Gastrocnemius medialis (tissue), 4 donors: ENCODE measurements around the gene SEPTIN5. TPM values are rescaled to one million over a fixed set of nuclear protein-coding genes. Genes with fewer than 3 reads are reported as not detected.

Experiments used
- ATAC-seq, 2 donors: fragments of 150-250 bp; one replicate each; pipeline ENCODE4 v1.9.1; 2016
- DNase-seq, 2 donors: peaks; one replicate each; pipeline ENCODE4 v3.0.0-alpha.2; 2019
- H3K27ac ChIP-seq, 4 donors: fragments of 200-600 bp; sonication (generic); 1 replicate in 1 of 4; 2 replicates in 3 of 4; pipeline ENCODE4 v1.5.1; 2016 to 2018; ENCODE audit warnings: mild to moderate bottlenecking in 2 of 4, moderate library complexity in 1 of 4
- H3K27me3 ChIP-seq, 3 donors: fragments of 200-600 bp; sonication (generic) in 2 of 3; 1 replicate in 1 of 3; 2 replicates in 2 of 3; pipeline versions ENCODE4 v1.5.1 to v1.6.0; 2016 to 2019; ENCODE audit warnings: mild to moderate bottlenecking in 1 of 3, moderate library complexity in 1 of 3
- H3K36me3 ChIP-seq, 2 donors: fragments of 200-600 bp; sonication (generic) in 1 of 2; one replicate each; pipeline ENCODE4 v1.5.1; 2017 to 2018
- H3K4me1 ChIP-seq, 2 donors: fragments of 200-600 bp; sonication (generic) in 1 of 2; one replicate each; pipeline ENCODE4 v1.5.1; 2016 to 2017; ENCODE audit warnings: mild to moderate bottlenecking in 2 of 2
- H3K4me3 ChIP-seq, 4 donors: fragments of 200-600 bp; sonication (generic) in 3 of 4; 1 replicate in 1 of 4; 2 replicates in 3 of 4; pipeline ENCODE4 v1.5.1; 2016 to 2019; ENCODE audit warnings: mild to moderate bottlenecking in 2 of 4
- H3K9me3 ChIP-seq, 3 donors: fragments of 200-600 bp; sonication (generic) in 2 of 3; 1 replicate in 1 of 3; 2 replicates in 2 of 3; pipeline ENCODE4 v1.5.1; 2016 to 2019
- POLR2A ChIP-seq, 2 donors: fragments of 450-650 bp; IDR thresholded peaks; one replicate each; pipeline ENCODE4 v1.6.1; 2017; ENCODE audit warnings: antibody characterized with exemption in 2 of 2, mild to moderate bottlenecking in 2 of 2, moderate library complexity in 2 of 2
- in situ Hi-C, 4 donors: fragments of 200-750 bp; cut with MboI; loops; one replicate each; pipeline versions ENCODE4 v1.15.0 to v1.8.0; 2017; ENCODE audit warnings: low sequenced_read_pairs in 4 of 4
- intact Hi-C: fragments of 100-400 bp; cut with DNase I; formaldehyde crosslinking; loops from one replicate; pipeline ENCODE4 v1.15.1; 2023; ENCODE audit warnings: low total_unique reads
- total RNA-seq, 4 donors: library from RNA; depleted of rRNA; stranded (reverse); fragments of >200 nt; gene quantifications; one replicate each; pipeline versions ENCODE4 v1.1.0 to v1.2.3, GENCODE V29; 2016
- TF ChIP-seq, protein P1 (sequence below), 5 experiments: fragments of 450-650 bp in 3 of 5; fragments of 200-600 bp in 2 of 5; sonication (generic) in 2 of 5; IDR thresholded peaks in 4 of 5; conservative IDR thresholded peaks in 1 of 5; 1 replicate in 4 of 5; 2 replicates in 1 of 5; pipeline ENCODE4 v1.5.1; 2016 to 2019; ENCODE audit warnings: antibody characterized with exemption in 5 of 5, mild to moderate bottlenecking in 3 of 5, moderate library complexity in 3 of 5

SEPTIN5 gene
- total RNA-seq, 4 donors from 2014 or later: 5.0 to 15.9 (median 10.2) TPM

DNA sequence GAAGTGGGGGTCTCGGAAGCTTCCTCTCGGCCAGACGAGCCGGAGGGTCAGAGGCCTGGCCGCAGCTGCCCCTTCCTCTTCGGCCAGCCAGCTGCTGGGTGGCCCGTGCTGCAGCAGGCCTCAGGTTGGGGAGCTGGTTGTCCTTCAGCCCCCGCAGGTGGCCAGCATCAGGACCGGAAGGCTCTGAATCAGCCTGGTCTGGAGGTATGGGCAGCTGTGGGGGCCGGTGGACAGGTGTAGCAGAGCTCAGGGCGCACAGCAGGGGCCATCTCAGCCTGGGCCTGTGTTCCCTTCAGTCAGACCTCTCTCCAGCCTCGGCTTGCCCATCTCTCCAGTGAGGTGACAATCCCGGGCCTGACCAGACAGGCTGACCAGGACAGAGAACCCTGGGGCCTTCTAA is 32.4 kb downstream of the SEPTIN5 start:
- intact Hi-C loops (loop anchor here (5.0 kb wide), 2 partner anchors 106 to 454 kb away; partner anchors contain the start of genes CLTCL1, GNB1L and RTL10), in situ Hi-C loops (no loop called here)
- no peak for DNase-seq
- Histone ChIP-seq H3K4me1 (peaks cover 19 to 36% of the 10 kb centered on the region in 2 donors), H3K36me3 (no peaks in the 10 kb centered on the region), H3K4me3 (no peak overlapping the region), H3K27me3 (no peaks in the 10 kb centered on the region), H3K9me3 (no peaks in the 10 kb centered on the region), H3K27ac (peak overlapping the region; percentile 85 to 98 (median 90))
- ATAC-seq: no peak
- TF ChIP-seq, protein P1, sequence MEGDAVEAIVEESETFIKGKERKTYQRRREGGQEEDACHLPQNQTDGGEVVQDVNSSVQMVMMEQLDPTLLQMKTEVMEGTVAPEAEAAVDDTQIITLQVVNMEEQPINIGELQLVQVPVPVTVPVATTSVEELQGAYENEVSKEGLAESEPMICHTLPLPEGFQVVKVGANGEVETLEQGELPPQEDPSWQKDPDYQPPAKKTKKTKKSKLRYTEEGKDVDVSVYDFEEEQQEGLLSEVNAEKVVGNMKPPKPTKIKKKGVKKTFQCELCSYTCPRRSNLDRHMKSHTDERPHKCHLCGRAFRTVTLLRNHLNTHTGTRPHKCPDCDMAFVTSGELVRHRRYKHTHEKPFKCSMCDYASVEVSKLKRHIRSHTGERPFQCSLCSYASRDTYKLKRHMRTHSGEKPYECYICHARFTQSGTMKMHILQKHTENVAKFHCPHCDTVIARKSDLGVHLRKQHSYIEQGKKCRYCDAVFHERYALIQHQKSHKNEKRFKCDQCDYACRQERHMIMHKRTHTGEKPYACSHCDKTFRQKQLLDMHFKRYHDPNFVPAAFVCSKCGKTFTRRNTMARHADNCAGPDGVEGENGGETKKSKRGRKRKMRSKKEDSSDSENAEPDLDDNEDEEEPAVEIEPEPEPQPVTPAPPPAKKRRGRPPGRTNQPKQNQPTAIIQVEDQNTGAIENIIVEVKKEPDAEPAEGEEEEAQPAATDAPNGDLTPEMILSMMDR (IDR thresholded peaks at IDR 0.05 in 4 of 5, conservative IDR thresholded peaks at IDR 0.05 in 1 of 5): no peak
- no peak for TF ChIP-seq POLR2A (IDR thresholded peaks at IDR 0.05)

DNA sequence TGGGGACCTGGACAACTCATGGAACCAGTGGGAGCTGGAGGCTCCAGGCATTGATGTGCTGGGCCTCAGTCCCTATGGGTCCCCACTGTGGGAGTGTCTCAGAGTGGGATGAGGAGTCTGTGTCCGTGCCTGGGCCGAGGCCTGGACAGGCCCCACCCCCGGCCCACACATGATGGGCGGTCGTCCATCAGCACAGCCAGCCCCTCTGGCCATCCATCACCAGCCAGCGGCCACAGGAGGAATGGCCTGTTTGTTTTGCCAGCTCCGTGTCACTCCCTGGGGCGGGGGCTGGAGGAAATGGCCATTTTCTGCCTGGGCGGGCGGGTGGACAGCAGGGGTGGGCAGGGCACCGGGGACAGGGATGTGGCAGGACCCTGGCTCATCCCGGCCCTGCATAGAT is 33.2 kb downstream of the SEPTIN5 start:
- H3K4me1 ChIP-seq: peaks cover 19 to 36% of the 10 kb centered on the region in 2 donors
- TF ChIP-seq, protein P1 (IDR thresholded peaks at IDR 0.05 in 4 of 5, conservative IDR thresholded peaks at IDR 0.05 in 1 of 5): no peak
- no peak for TF ChIP-seq POLR2A (IDR thresholded peaks at IDR 0.05)
- no peak overlapping the region for H3K27ac ChIP-seq
- in situ Hi-C loops: no loop called here
- intact Hi-C loops: loop anchor here (5.0 kb wide), 2 partner anchors 105 to 455 kb away; partner anchors contain the start of genes CLTCL1, GNB1L and RTL10
- no peak for ATAC-seq
- DNase-seq: no peak
- no peak overlapping the region for H3K4me3 ChIP-seq
- H3K27me3 ChIP-seq: no peaks in the 10 kb centered on the region
- no peaks in the 10 kb centered on the region for H3K9me3 ChIP-seq
- H3K36me3 ChIP-seq: no peaks in the 10 kb centered on the region

DNA sequence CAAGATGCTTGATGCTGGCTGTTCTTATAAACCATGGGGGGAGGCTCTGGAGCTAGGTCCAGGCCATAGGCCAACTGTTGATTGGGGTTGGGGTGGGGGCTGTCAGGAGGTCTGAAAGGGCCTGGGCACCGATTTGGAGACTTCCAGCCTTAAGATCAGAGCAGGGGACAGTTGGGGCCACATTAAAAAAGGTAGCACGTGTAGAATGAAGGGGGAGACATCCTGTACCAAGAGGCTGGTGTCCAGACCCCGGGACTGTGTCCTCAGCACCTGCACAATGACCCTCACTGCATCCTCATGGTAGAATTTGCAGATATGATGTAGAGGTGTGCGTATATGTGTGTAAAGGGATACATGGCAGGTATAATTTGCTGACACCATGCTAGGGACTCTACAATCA is 33.8 kb downstream of the SEPTIN5 start:
- in situ Hi-C loops: no loop called here

DNA sequence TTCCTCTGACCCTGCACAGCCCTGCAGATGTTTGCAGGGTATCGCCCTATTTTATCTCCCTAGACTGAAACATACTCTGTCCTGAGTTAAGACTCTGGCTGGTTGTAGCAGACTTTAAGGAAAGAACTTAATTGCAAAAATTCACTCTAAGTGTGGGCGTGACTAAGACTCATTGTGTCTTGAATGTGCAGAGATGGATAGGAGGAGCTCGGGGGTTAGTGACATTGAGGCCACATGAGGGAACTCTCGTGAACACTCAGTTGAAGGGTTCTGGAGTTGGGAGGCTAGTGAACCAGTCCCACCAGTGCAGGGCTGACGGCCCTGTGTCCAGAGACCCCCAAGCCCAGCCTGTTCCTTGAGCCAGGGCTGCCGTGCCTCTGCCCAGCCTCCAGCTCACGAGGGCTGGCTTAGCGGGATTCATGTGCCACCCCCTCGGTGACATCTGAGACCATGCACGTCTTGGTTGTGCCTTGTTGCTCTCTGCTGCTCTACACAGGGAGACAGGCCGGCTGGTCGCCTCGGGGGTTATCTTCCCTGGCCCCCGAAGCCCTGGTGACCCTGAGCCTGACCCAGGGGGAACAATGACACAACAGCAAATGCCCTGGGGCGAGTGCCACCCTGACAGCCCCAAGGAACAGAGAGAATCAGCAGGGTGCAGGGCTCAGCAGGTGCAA is 34.8 kb downstream of the SEPTIN5 start:
- DNase-seq (peak; percentile 65 to 68), ATAC-seq (peak; percentile 35 to 55)
- in situ Hi-C loops (no loop called here), intact Hi-C loops (loop anchor here (5.0 kb wide), 2 partner anchors 103 to 457 kb away; partner anchors contain the start of genes CLTCL1, GNB1L and RTL10)
- peaks cover 1 to 4% (median 4%) of the 10 kb centered on the region in 3 donors for H3K27me3 ChIP-seq
- H3K9me3 ChIP-seq: no peaks in the 10 kb centered on the region
- TF ChIP-seq, protein P1 (IDR thresholded peaks at IDR 0.05 in 4 of 5, conservative IDR thresholded peaks at IDR 0.05 in 1 of 5): no peak
- peak; percentile 23 to 56 for TF ChIP-seq POLR2A (IDR thresholded peaks at IDR 0.05)
- no peaks in the 10 kb centered on the region for H3K36me3 ChIP-seq
- peaks cover 19 to 36% of the 10 kb centered on the region in 2 donors for H3K4me1 ChIP-seq
- H3K27ac ChIP-seq: peak overlapping the region in 3 of 4 donors; percentile 36 to 71 (median 61)
- H3K4me3 ChIP-seq: no peak overlapping the region

More for the DNA sequence above, 33.8 kb downstream of the SEPTIN5 start:
- no peaks in the 10 kb centered on the region for H3K9me3 ChIP-seq
- intact Hi-C loops: loop anchor here (5.0 kb wide), 2 partner anchors 104 to 456 kb away; partner anchors contain the start of genes CLTCL1, GNB1L and RTL10
- H3K27ac ChIP-seq: peak overlapping the region in 1 of 4 donors; percentile 61
- TF ChIP-seq POLR2A (IDR thresholded peaks at IDR 0.05): no peak
- TF ChIP-seq, protein P1 (IDR thresholded peaks at IDR 0.05 in 4 of 5, conservative IDR thresholded peaks at IDR 0.05 in 1 of 5): no peak
- H3K27me3 ChIP-seq: no peaks in the 10 kb centered on the region
- DNase-seq (no peak), ATAC-seq (no peak)
- H3K4me3 ChIP-seq: no peak overlapping the region
- H3K36me3 ChIP-seq: no peaks in the 10 kb centered on the region
- peaks cover 19 to 36% of the 10 kb centered on the region in 2 donors for H3K4me1 ChIP-seq
